Measurements from ENCODE around the gene AGTRAP.

DNA sequence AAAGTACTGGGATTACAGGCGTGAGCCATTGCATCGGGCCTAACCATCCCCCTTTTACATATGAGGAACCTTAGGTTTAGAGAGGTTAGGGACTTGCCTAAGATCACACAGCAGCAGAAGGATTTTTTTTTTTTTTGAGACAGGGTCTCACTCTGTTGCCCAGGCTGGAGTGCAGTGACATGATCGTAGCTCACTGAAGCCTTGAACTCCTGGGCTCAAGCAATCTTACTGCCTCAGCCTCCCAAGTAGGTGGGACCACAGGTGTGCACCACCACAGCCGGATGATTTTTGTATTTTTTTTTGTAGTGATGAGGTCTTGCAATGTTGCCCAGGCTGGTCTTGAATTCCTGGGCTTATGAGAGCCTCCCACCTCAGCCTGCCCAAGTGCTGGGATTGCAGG is 23.9 kb downstream of the AGTRAP start:
- TF ChIP-seq CTCF (conservative IDR thresholded peaks at IDR 0.05; ENCODE audit: low read depth, low read length) (no peak), CEBPB (IDR thresholded peaks at IDR 0.05; ENCODE audit: low read depth, low read length) (no peak), POLR2A (IDR thresholded peaks at IDR 0.05; ENCODE audit: low read depth, low read length) (no peak), RFX5 (IDR thresholded peaks at IDR 0.05; ENCODE audit: low read depth, low read length) (no peak), RCOR1 (IDR thresholded peaks at IDR 0.05; ENCODE audit: insufficient replicate concordance, low read length) (no peak), RAD21 (IDR thresholded peaks at IDR 0.05; ENCODE audit: low read length) (no peak), SMC3 (IDR thresholded peaks at IDR 0.05; ENCODE audit: low read depth, low read length) (no peak), MXI1 (IDR thresholded peaks at IDR 0.05; ENCODE audit: borderline replicate concordance, low read depth, low read length) (no peak), MAZ (IDR thresholded peaks at IDR 0.05; ENCODE audit: borderline replicate concordance, low read depth, low read length) (no peak), NFE2L2 (IDR thresholded peaks at IDR 0.05; ENCODE audit: low read depth, low read length) (no peak)
- TF ChIP-seq, protein P1, sequence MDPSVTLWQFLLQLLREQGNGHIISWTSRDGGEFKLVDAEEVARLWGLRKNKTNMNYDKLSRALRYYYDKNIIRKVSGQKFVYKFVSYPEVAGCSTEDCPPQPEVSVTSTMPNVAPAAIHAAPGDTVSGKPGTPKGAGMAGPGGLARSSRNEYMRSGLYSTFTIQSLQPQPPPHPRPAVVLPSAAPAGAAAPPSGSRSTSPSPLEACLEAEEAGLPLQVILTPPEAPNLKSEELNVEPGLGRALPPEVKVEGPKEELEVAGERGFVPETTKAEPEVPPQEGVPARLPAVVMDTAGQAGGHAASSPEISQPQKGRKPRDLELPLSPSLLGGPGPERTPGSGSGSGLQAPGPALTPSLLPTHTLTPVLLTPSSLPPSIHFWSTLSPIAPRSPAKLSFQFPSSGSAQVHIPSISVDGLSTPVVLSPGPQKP (IDR thresholded peaks at IDR 0.05; ENCODE audit: borderline replicate concordance, low read depth, low read length), result no peak
- TF ChIP-seq, protein P2, sequence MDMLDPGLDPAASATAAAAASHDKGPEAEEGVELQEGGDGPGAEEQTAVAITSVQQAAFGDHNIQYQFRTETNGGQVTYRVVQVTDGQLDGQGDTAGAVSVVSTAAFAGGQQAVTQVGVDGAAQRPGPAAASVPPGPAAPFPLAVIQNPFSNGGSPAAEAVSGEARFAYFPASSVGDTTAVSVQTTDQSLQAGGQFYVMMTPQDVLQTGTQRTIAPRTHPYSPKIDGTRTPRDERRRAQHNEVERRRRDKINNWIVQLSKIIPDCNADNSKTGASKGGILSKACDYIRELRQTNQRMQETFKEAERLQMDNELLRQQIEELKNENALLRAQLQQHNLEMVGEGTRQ (IDR thresholded peaks at IDR 0.05; ENCODE audit: low read depth, low read length), result no peak

Data from IMR-90 (cell line).